ENCODE data around the gene EFNB2.

DNA sequence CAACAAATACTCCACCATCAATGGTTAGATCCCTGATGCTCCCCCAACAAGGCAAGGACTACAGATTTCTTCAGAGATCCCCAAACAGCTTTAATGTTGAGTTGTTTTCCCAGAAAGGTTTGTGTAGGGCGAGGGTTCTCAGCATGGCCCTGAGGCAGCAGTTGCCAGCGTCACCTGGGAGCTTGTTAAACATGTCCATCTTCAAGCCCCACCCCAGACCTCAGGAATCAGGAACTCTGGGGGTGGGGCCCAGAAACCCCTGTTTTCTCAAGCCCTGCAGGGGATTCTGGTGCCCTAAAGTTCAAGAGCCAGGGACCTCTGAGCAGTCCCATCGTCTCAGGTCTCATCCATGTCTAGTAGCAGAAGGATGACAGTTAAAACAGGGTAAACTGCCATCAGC, 9.6 kb downstream of the EFNB2 start:
- no peak for TF ChIP-seq TAF1 (IDR thresholded peaks at IDR 0.05; ENCODE audit: low read depth)
- TF ChIP-seq EP300 (IDR thresholded peaks at IDR 0.05; ENCODE audit: borderline replicate concordance): no peak
- TF ChIP-seq CREB1 (IDR thresholded peaks at IDR 0.05; ENCODE audit: low read depth): no peak
- no peak for TF ChIP-seq RAD21 (IDR thresholded peaks at IDR 0.05; ENCODE audit: low read depth)
- TF ChIP-seq YY1 (IDR thresholded peaks at IDR 0.05; ENCODE audit: low read depth): no peak
- no peak for TF ChIP-seq EGR1 (IDR thresholded peaks at IDR 0.05)
